22Rv1 (cell line): Measurements from ENCODE around the gene LZTS3.

ENCODE experiments used
- ZFX ChIP-seq: fragments of 450-650 bp; IDR thresholded peaks from 2 replicates; pipeline ENCODE4 v1.6.1; 2017; ENCODE audit warnings: antibody characterized with exemption, borderline replicate concordance
- TF ChIP-seq, protein P1 (sequence below): fragments of 450-650 bp; IDR thresholded peaks from 2 replicates; pipeline ENCODE4 v1.5.1; 2017; ENCODE audit warnings: mild to moderate bottlenecking

GRCh38 chr20:3128275-3128984, 44.9 kb downstream of the LZTS3 start:
- TF ChIP-seq ZFX = no peak
- TF ChIP-seq, protein P1, sequence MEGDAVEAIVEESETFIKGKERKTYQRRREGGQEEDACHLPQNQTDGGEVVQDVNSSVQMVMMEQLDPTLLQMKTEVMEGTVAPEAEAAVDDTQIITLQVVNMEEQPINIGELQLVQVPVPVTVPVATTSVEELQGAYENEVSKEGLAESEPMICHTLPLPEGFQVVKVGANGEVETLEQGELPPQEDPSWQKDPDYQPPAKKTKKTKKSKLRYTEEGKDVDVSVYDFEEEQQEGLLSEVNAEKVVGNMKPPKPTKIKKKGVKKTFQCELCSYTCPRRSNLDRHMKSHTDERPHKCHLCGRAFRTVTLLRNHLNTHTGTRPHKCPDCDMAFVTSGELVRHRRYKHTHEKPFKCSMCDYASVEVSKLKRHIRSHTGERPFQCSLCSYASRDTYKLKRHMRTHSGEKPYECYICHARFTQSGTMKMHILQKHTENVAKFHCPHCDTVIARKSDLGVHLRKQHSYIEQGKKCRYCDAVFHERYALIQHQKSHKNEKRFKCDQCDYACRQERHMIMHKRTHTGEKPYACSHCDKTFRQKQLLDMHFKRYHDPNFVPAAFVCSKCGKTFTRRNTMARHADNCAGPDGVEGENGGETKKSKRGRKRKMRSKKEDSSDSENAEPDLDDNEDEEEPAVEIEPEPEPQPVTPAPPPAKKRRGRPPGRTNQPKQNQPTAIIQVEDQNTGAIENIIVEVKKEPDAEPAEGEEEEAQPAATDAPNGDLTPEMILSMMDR = no peak
